ENCODE measurements around the gene TMEM87A.

TMEM87A gene

DNA sequence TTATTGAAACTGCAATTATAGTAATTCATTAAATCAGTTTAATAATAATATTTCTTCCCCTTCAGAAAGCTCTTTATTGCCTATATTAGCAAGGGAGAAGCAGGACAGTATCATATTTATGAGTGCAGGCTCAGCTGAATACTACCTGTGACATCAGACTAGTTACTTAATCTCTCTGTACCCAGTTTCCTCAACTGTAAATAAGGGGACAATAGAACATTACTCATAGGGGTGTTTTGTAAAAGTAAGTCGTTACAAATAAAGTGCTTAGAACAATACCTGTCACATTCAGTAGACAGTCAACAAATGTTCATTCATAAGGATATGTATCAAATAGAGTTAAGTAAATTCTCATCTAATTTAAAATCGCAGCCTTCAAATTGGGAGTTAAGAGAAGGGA is 53.0 kb downstream of the TMEM87A start:
- Histone ChIP-seq H3K9ac (no peak overlapping the region), H2AFZ (ENCODE audit: low read depth) (no peak overlapping the region), H3K36me3 (ENCODE audit: insufficient read depth) (peaks cover 7% of the 10 kb centered on the region; the same call in 1 of the 2 replicates), H3K4me3 (IDR thresholded peaks at IDR 0.05; ENCODE audit: insufficient read depth, low read depth, low read length) (no peak overlapping the region), H3K79me2 (ENCODE audit: insufficient read depth, low read depth) (no peaks in the 10 kb centered on the region), H3K4me2 (no peak overlapping the region), H3K4me1 (ENCODE audit: low read depth, poor library complexity, severe bottlenecking) (no peaks in the 10 kb centered on the region), H3K27ac (no peak overlapping the region), H3K27me3 (ENCODE audit: insufficient read depth, low read depth) (no peaks in the 10 kb centered on the region), H4K20me1 (ENCODE audit: insufficient read depth) (no peaks in the 10 kb centered on the region)
- TF ChIP-seq, protein P1, sequence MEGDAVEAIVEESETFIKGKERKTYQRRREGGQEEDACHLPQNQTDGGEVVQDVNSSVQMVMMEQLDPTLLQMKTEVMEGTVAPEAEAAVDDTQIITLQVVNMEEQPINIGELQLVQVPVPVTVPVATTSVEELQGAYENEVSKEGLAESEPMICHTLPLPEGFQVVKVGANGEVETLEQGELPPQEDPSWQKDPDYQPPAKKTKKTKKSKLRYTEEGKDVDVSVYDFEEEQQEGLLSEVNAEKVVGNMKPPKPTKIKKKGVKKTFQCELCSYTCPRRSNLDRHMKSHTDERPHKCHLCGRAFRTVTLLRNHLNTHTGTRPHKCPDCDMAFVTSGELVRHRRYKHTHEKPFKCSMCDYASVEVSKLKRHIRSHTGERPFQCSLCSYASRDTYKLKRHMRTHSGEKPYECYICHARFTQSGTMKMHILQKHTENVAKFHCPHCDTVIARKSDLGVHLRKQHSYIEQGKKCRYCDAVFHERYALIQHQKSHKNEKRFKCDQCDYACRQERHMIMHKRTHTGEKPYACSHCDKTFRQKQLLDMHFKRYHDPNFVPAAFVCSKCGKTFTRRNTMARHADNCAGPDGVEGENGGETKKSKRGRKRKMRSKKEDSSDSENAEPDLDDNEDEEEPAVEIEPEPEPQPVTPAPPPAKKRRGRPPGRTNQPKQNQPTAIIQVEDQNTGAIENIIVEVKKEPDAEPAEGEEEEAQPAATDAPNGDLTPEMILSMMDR (conservative IDR thresholded peaks at IDR 0.05; ENCODE audit: low read depth, low read length) = no peak

DNA sequence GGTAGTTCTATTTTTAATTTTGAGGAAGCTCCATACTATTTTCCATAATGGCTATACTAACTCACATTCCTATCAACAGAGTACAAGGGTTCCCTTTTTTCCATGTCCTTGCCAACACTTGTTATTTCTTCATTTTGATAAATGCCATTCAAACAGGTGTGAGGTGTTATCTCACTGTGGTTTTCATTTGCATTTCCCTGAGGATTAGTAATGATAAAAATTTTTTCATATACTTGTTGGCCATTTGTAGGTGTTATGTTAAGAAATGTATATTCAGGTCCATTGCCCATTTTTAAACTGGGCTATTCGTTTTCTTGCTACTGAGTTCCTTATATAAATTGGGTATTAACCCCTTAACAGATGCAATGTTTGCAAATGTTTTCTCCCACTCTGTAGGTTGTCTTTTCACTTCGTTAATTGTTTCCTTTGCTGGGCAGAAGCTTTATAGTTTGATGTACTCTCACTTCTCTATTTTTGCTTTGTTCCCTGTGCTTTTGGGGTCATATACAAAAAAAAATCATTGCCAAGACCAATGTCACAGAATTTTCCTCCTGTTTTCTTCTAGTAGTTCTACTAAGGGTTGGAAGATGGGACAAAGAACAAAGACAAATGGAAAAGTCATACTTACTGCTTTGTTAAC is 54.2 kb downstream of the TMEM87A start:
- Histone ChIP-seq H4K20me1 (ENCODE audit: insufficient read depth) (no peaks in the 10 kb centered on the region), H3K4me2 (no peak overlapping the region), H3K9ac (no peak overlapping the region), H3K4me1 (ENCODE audit: low read depth, poor library complexity, severe bottlenecking) (no peaks in the 10 kb centered on the region), H3K79me2 (ENCODE audit: insufficient read depth, low read depth) (no peaks in the 10 kb centered on the region), H3K27ac (no peak overlapping the region), H2AFZ (ENCODE audit: low read depth) (no peak overlapping the region), H3K27me3 (ENCODE audit: insufficient read depth, low read depth) (no peaks in the 10 kb centered on the region), H3K36me3 (ENCODE audit: insufficient read depth) (peaks cover 7% of the 10 kb centered on the region; the same call in 1 of the 2 replicates), H3K4me3 (IDR thresholded peaks at IDR 0.05; ENCODE audit: insufficient read depth, low read depth, low read length) (no peak overlapping the region)
- TF ChIP-seq, protein P1 (conservative IDR thresholded peaks at IDR 0.05; ENCODE audit: low read depth, low read length) = no peak

DNA sequence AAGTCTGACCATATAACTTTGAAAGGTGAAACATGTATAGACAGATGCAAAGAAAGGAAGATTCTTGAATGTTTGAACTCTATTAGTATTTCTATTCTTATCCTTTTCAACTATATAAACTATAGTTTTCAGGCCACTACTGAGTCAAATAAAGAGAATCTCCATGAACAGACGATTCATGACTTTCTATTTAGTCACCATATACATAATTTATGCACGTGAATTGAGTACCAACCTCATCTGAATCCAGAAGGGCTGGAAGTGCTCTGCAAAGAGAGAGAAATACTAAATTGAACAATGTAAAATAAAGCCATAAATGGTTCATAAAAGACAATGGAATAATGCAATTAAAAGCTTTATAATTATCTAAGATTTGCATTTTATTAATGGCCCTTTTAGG is 55.7 kb downstream of the TMEM87A start:
- TF ChIP-seq, protein P1 (conservative IDR thresholded peaks at IDR 0.05; ENCODE audit: low read depth, low read length) = no peak
- Histone ChIP-seq H3K4me2 (no peak overlapping the region), H3K4me3 (IDR thresholded peaks at IDR 0.05; ENCODE audit: insufficient read depth, low read depth, low read length) (no peak overlapping the region), H3K9ac (no peak overlapping the region), H3K27me3 (ENCODE audit: insufficient read depth, low read depth) (no peaks in the 10 kb centered on the region), H2AFZ (ENCODE audit: low read depth) (no peak overlapping the region), H4K20me1 (ENCODE audit: insufficient read depth) (no peaks in the 10 kb centered on the region), H3K36me3 (ENCODE audit: insufficient read depth) (peaks cover 7% of the 10 kb centered on the region; the same call in 1 of the 2 replicates), H3K79me2 (ENCODE audit: insufficient read depth, low read depth) (no peaks in the 10 kb centered on the region), H3K4me1 (ENCODE audit: low read depth, poor library complexity, severe bottlenecking) (no peaks in the 10 kb centered on the region), H3K27ac (no peak overlapping the region)

DNA sequence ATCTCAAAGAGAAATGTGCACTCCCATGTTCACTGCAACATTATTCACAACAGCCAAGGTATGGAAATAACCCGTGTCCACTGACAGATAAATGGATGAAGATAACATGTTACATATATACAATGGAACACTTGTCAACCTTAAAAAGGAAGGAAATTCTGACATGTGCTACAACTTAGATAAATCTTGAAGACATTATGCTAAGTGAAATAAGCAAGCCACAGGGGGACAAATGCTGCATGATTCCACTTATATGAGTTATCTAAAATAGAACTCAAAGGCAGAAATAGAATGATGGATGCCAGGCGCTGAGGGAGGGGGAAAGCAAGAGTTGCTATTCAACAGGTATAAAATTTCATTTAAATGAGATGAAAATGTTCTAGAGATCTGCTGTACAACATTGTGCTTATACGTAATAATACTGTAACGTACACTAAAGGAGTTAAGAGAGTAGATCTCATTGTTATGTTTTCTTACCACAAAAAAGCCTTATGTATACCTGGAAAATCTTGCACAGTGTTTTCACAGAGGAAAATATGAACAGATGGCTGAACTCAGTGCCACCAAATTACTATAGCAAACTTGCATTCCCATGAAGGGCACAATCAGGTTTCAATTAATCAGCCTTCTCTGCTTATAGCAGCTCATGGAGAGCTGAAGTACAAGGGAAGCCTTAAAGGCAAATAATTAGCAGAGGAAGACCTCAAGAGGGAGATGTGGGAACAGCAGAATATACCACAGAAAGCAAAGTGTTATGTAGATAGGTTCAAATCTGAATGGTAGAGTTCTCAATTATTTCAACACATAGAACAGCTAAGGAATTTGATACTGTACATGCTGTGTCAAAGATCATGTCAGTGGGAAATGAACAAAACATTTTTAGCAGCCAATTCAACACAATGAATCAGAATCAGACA is 57.1 kb downstream of the TMEM87A start:
- peaks cover 7% of the 10 kb centered on the region; the same call in 1 of the 2 replicates for H3K36me3 ChIP-seq (ENCODE audit: insufficient read depth)
- no peak overlapping the region for H3K27ac ChIP-seq
- no peak overlapping the region for H3K4me2 ChIP-seq
- H3K9ac ChIP-seq = no peak overlapping the region
- no peaks in the 10 kb centered on the region for H3K4me1 ChIP-seq (ENCODE audit: low read depth, poor library complexity, severe bottlenecking)
- H3K4me3 ChIP-seq (IDR thresholded peaks at IDR 0.05; ENCODE audit: insufficient read depth, low read depth, low read length) = no peak overlapping the region
- no peaks in the 10 kb centered on the region for H4K20me1 ChIP-seq (ENCODE audit: insufficient read depth)
- H3K79me2 ChIP-seq (ENCODE audit: insufficient read depth, low read depth) = no peaks in the 10 kb centered on the region
- H3K27me3 ChIP-seq (ENCODE audit: insufficient read depth, low read depth) = no peaks in the 10 kb centered on the region
- TF ChIP-seq, protein P1 (conservative IDR thresholded peaks at IDR 0.05; ENCODE audit: low read depth, low read length) = no peak
- H2AFZ ChIP-seq (ENCODE audit: low read depth) = no peak overlapping the region

All from KMS-11 (cell line).